GM19438 (cell line): ENCODE measurements around the gene CCSER1.

Experiments used
- ATAC-seq: cut with Tn5 transposase; IDR thresholded peaks from one replicate; pipeline ENCODE4 v1.9.1; 2021; ENCODE audit warnings: low read depth; ENCODE audit not compliant: unreplicated experiment

Gene CCSER1

DNA sequence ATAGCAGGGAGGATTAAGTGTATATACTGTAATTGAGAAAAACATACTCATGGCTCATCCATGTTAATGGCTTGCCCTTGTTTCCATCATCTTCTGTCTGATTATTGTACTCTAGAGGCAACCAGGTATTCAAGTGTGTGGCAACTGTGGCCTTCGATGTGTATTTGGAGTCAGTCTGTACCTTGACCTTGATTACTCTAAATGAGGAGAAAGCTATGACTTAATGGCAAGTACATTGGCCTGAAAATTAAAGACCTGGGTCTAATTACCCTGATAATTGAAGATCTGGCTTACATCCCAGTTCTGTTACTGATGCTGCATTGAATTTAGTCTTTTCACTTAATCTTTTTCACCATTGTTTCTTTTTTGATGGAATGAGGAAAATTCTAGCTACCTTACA, 409.2 kb downstream of the CCSER1 start:
- ATAC-seq = no peak

DNA sequence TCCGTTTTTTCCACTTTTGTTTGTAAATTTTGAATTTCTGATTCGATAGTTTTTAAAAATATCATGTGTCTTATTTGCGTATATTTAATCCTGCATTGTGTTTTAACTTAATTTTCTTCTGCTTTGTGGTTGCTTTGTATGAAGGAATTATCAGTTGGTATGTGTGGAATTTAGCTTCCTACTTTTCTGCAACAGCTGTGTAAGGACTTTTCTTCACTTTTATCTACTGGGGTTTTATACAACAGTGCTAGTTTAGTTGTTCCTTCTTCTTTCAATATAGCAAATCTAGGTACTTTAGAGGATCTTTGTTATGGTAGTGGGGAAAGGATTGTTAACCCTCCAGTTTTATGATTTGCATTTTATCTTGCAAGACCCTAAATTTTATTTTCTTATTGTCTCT, 410.3 kb downstream of the CCSER1 start:
- ATAC-seq = no peak

DNA sequence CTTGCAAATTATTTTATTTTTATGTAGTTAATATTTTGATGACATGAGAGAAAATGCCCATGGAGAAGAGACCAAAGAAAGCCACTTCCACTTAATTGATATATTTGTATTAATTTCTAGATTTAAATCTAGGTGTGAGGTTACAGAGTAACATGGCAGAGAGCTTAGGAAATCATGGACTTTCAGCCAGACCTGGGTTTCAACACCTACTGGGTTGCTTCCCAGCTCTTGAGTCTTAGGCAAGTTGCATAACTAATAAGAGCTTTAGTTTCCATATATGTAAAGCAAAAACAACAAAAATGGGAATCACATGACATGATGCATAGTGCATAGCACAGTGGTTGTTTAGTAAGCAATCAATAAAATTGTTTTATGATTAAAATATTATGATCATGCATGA, 413.3 kb downstream of the CCSER1 start:
- no peak for ATAC-seq

DNA sequence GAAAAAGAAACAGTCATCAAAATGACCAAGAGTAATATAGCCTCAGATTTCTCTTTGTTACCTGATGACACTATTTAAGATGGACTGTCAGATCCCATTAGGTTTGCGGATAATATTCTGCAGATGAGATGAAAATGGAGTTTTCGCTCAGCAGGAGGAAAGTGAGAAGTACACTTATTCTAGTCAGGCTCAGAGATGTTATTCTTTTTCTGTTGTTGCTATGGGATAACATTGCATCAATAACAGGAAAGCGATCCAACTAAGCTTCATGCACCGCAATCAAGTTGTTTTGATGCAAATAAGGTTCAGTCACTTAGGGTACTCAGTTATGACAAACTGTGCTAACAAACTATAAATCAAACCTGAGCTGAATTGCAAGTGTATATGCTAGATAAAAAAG, 415.0 kb downstream of the CCSER1 start:
- ATAC-seq = no peak

DNA sequence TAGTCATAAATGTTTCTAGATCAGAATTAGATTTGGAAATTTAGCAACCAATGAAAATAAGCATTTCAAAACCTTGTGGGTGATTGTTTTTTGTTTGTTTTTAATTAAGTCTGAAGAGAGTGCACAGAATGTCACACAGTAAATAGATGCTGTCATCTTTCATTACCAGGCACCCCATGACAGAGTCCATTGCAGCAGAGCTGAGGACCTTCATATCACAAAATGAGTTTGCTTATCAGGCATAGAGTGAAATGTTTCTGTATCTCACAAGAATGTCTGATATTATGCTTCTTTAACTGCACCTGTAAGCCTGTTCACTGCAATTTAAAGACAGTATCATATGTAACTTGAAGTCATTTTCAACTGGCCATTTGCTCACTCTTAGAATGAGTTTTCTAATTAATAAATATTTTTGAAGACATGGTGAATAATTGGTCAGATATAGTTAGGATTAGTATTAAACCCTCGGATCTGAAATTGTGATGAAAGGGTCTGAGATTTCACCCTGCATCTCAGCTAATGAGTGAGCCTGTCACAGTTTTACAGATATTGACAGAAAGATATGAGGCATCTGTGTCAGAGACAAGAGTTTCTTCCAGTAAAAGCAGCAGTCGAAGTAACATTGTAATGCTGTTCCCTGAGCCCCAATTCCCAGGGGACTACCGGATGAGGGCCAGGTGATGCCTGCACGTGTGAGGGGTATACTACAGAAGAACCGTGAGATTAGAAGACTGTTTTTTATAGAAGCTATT, 416.4 kb downstream of the CCSER1 start:
- no peak for ATAC-seq

DNA sequence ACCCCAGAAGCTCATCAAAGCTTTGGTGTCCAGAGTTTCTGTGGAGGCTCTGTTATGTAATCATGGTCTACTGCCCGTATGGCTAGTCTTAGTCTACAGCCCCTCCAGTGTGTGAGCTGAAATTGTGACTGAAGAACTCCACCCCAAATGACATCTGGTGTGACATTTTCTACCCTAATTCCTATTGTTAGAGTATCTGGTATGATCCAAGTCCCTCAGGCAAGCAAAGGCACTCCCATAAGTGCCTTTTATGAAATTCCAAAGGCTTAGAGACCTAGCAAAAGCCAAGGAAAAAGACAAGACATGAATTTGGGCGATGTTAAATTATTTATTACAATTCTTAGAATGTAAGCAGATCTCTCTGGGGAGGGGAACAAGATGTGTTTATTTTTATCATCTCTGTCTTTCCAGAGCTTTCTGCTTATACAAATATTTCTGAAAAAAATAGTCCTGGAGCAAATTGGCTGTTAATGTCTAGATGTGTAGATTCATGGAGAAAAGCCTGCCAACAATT, 417.4 kb downstream of the CCSER1 start:
- no peak for ATAC-seq

DNA sequence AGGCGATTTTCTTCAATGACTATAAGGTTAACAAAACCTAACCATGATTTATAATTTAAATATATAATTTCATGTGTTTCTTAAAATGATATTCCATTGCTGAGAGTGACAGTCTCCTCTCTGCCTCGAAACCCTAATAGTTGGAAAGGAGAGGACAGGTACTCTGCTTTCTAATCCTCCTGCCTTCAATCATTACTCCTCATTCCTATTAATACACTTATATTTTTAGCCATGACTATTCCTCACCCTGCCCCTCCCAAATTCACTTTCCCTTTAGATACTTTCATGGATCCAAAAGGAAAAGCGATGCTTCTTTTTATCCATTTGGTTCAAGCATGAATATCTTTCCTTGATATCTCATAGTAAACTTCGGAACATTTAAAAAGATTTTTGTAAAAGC, 418.2 kb downstream of the CCSER1 start:
- ATAC-seq = no peak

DNA sequence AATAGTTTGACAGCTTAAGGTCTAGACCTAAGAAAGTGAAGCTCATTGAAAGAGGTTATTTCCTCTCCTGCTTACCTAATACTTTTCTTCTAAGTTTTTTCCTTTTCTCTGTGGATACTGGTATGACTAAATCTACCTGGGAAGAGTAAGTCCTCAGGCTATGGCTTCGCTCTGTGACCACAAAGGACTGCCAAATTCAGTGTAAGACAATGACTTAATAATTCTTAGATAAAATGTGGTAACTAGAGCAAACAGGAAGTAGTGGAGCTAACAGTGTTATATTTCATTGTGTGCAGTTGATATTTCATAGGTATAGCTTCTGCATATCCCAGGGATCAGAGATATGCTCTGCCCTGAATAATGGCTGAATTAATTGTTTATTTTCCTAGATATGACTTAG, 418.9 kb downstream of the CCSER1 start:
- no peak for ATAC-seq

DNA sequence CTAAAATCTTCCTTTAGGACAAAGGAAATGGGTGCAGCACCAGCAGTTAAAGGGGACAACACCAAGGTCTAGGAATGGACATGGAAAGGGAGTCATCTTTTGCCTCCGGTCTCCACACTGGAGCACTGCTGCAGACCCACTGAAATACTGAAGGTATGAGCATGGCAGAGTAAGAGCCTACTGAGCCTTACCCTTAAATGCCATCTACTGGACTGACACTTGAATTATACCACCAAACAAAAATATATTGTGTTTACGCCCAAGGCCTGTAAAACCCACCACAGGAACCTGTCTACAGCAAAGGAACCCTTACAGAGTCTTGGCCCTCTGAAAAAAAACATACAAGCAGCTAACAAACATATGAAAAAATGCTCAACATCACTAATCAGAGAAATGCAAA, 443.4 kb downstream of the CCSER1 start:
- ATAC-seq = no peak

DNA sequence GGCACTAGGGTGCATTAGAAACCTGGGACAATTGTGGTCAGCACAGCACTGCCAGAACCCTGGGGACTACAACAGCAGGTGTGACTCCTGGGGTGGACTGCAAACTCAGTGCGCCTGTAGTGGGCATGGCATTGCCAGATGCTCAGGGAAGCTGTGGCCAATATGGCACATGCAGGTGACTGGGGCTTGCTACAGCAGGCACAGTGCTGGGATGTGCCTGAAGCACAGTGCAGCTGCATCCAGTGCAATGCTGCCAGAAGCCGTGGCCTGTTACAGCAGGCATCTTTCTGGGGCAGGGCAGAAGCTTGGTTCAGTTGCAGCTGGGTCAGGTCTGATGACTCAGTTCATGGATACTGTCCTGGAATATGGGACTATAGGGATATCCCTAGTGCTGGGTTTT, 445.8 kb downstream of the CCSER1 start:
- no peak for ATAC-seq

DNA sequence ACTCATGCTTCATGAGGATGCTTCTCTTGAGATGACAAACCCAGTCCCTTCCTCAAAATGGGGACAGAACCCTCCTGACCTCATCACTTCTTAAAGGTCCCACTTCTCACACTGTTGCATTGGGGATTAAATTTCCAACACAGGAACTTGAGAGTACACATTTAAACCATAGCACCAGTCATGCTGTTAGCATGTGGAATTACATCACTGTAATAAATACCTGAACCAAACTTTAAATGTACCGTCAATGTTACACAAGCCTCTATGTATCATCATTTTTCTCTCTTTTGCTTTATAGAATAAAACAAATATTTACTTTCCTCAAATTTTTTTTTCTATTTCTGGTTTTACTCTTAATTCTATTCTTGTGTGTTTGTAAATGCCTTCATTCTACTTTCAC, 448.2 kb downstream of the CCSER1 start:
- ATAC-seq = no peak

DNA sequence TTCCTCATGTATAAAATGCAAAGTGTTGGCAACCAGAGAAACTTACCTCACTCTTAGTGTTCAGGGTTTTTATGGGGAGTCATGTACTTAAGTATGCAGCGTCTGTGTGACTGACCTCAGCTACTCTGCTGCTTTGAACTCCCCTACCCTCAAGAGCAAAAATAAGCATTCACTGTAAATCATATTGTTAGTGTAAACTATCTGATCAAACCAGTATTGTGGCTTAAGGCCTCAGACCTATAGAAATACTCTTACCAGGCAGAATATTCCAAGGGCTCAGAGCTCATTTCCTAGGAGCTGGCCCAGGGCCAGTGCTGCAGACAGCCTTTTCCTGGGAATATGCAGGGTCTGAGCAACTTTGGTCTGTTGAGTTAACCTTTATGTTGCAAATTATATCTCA, 453.1 kb downstream of the CCSER1 start:
- no peak for ATAC-seq

DNA sequence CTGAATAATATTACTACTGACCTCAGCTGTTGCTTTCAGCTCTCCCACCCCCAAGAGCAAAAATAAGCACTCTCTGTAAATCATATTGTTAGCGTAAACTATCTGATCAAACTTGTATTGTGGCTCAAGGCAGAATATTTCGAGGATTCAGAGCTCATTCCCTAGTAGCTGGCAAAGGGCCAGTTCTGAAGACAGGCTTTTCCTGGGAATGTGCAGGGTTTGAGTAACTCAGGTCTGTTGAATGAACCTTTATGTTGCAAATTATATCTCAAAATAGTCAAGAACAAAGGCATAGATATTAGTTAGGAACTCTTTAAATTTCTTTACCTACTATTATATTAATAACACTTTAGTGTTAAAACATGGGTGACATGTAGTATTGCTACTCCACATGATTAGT, 454.9 kb downstream of the CCSER1 start:
- no peak for ATAC-seq

DNA sequence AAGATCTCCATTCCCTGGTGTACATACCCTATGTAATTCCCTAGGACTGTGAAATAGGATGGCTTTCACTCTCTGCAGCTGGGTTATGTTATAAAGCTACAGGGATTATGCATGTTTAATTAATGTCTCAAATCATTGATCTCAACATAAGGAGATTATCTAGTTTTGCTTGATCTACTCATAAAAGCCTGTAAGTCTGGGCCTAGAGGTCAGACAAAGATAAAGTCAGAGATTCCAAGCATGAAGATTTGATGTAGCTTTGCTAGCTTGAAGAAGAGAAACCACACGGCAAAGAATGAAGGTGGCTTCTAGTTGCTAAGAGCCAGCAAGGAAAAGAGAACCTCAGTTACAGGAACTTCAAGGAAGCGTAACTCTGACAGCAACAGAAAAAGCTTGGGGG, 456.9 kb downstream of the CCSER1 start:
- ATAC-seq = no peak

DNA sequence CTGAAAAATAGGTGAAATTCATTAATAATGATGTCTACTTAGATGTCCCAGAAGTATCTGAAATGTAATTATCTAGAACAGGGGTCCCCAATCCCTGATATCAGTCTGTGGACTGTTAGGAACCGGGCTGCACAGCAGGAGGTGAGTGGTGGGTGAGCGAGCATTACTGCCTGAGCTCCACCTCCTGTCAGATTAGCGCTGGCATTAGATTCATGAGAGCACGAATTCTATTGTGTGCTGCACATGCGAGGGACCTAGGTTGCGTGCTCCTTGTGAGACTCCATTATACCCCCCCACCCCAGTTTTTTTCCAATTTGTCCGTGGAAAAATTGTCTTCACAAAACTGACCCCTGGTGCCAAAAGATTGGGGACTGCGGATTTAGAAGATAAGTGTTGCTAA, 458.8 kb downstream of the CCSER1 start:
- no peak for ATAC-seq

DNA sequence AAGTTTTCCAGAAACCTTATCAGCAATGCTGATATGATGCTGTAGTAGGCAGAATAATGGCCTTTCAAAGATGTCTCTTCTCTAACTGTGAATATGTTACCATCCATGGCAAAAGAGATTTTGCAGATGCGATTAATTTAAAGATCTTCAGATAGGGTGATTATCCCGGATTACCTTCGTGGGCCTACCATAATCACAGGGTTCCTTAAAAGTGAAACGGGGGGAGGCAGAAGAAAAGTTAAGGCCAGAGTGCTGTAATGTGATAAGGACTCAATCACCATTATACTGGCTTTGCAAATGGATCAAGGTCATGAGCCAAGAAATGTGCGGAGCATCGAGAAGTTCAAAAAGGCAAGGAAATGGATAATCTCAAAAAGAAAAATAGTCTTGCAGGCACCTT, 459.6 kb downstream of the CCSER1 start:
- no peak for ATAC-seq

DNA sequence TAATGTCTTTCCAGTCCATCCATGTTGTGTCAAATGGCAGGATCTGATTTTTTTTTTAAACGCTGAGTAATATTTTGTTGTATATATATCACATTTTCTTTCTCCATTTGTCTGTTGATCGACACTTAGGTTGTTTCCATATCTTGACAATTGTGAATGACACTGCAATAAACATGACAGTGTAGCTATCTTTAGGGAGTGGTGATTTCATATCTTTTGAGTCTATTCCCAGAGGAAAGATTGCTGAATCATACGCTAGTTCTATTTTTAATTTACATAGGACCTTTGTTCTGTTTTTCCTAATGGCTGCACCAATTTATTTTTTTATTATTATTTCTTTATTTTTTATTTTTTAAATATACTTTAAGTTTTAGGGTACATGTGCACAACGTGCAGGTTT, 470.7 kb downstream of the CCSER1 start:
- no peak for ATAC-seq

DNA sequence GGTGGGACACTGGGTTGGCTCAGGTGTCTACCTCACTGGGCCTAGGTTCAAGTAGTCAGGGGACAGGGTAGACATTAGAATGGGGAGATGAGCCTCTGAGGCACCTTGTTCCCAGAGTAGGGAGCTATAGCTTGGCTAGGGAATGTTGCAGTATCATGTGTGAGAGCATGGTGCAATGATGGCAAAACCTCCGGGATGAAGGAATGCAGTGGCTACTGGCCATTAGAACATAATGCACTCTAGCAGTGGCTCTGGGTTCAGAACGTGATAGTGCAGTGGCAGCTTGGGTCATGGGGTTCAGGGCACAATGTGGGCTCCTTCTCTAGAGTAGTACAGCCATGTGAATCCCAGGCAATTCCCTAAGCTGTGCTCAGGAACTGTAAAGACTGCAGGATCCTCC, 471.5 kb downstream of the CCSER1 start:
- no peak for ATAC-seq

DNA sequence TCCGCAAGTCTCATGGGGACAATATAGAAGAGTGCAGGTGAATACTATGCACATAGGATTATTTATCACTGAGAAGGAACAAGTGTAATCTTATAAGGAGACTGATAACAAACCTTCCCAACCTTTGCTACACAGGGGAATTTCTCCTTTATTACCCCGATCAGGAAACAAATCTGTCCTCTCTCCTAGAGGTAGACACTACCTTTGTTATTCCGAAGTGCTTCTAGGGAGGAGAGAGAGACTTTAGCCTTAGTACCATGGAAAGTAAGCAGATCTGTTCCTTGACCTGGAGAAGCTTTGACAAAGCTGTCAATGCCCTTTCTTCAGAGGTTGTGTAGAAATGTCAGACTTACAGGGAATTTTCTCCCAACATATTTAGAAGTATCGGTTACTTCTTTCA, 475.5 kb downstream of the CCSER1 start:
- no peak for ATAC-seq

DNA sequence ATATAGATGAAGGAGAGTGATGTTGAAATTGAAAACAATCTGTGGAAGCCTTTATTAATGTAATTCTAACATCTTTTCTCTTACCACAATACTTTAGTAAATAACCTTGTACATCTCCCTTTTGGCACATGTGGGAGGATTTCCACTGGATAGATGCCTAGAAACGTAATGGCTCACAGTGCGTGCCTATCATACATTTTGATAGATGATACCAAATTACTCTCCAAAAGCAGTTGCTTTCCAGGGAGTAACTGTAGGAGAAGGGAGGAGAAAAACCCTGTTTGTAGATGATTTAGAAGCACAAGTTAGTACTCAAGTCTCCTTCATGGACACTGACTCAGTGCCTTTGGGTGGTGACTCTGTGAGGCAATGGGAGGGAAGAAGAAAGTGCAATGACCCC, 476.3 kb downstream of the CCSER1 start:
- ATAC-seq = no peak

DNA sequence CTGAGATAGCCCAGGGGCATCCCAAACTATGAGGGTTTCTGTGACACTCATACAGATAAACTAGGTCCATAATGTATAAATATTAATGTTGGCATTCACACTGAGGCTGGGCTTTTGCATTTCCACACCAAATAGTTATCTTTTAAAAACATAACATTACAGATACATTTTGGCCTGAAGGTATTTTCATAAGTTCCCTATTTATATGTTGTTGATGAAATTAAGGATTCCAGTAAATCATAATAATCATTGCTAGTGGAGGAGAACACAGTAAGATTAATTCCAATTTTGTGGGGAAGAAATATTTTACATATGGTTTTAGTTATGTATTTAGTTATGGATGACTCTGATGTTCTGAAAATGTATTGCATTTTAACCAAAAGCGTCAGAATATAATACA, 479.6 kb downstream of the CCSER1 start:
- no peak for ATAC-seq

DNA sequence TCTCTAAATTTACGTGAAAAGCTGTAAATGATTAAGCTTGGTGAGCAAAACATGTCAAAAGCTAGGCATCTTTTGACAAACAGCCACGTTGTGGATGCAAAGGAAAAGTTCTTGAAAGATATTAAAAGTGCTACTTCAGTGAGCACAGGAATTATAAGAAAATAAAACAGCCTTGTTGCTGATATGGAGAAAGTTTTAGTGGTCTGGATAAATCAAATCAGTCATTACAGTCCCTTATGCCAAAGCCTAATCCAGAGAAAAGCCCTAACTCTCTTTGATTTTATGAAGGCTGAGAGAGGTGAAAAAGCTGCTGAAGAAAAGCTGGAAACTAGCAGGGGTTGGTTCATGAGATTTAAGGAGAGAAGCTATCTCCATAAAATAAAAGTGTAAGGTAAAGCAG, 487.2 kb downstream of the CCSER1 start:
- no peak for ATAC-seq

DNA sequence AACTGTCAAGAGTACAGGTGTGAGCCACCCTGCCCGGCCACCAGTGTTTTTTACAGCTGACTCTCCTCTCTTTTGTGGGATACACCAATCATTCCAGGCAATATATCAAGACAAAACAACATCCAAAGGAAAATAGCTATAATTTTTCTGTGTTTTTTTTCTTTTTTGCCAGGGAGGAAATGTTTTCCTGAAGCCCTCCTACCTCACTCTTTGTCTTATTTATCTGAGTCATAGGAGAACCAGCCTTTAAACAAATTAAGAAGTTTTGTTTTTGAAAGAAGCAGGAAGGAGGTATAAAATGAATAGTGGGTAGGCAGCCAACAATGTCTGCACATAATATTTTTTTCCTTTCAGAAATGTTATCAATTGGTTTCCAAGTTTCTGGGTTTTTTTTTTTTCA, 493.9 kb downstream of the CCSER1 start:
- no peak for ATAC-seq
